Pancreas (tissue), 10 donors: ENCODE measurements around the gene DCAF6. TPM values are rescaled to one million over a fixed set of nuclear protein-coding genes. Genes with fewer than 3 reads are reported as not detected.
A peak's percentile ranks its signal among the peaks of the same experiment; 100 is the strongest.

Experiments
- ATAC-seq, 4 donors: fragments of 200-7000 bp; cut with Tn5 transposase; one replicate each; pipeline versions ENCODE4 v1.8.0 to v1.9.1; 2020; ENCODE audit warnings: mild to moderate bottlenecking in 4 of 4, moderate library complexity in 4 of 4
- DNase-seq, 6 donors: peaks; one replicate each; pipeline ENCODE4 v3.0.0-alpha.2; 2020
- FAIRE-seq: peaks from 2 replicates; lab custom pipeline; 2012; peaks lifted over from hg19 to GRCh38; lab: Jason Lieb, UNC
- H3K27ac ChIP-seq, 4 donors: fragments of 200-600 bp; sonication (generic); 1 replicate in 3 of 4; 2 replicates in 1 of 4; pipeline versions ENCODE4 v1.5.0 to v1.8.0; 2020
- H3K27me3 ChIP-seq, 4 donors: fragments of 200-600 bp; one replicate each; pipeline ENCODE4 v1.8.0; 2021
- H3K36me3 ChIP-seq, 3 donors: fragments of 200-600 bp; sonication (generic) in 1 of 3; one replicate each; pipeline versions ENCODE4 v1.5.0 to v1.8.0; 2020 to 2021
- H3K4me1 ChIP-seq, 3 donors: fragments of 200-600 bp; one replicate each; pipeline ENCODE4 v1.8.0; 2021
- H3K4me3 ChIP-seq, 4 donors: fragments of 200-600 bp; sonication (generic) in 2 of 4; one replicate each; pipeline versions ENCODE4 v1.5.0 to v1.8.0; 2020 to 2021
- H3K9me3 ChIP-seq, 4 donors: fragments of 200-600 bp; one replicate each; pipeline ENCODE4 v1.8.0; 2021
- WGBS, 2 donors: extraction: QIAGEN DNeasy Blood & Tissue Kit; methylation state at CpG; one replicate each; pipeline ENCODE4 v1.1.7; 2013; 5-methylcytosine and 5-hydroxymethylcytosine counted together
- intact Hi-C, 3 donors: fragments of 100-400 bp; cut with DNase I; formaldehyde crosslinking; loops; one replicate each; pipeline versions ENCODE4 v1.11.1 to v1.14.2; 2022
- polyA plus RNA-seq, 2 donors: library from polyadenylated mRNA; stranded (reverse); fragments of 200-250 nt; gene quantifications; one replicate each; pipeline ENCODE4 v1.2.3, GENCODE V29; 2013
- total RNA-seq, 6 donors: library from RNA; stranded (reverse); fragmentation: NEBNext Ultra II Directional in 4 of 6; extraction: Animal tissue kit (Norgen Biotek cat#: 25700) in 4 of 6; gene quantifications; one replicate each; pipeline versions ENCODE4 v1.2.1 to v1.2.4, GENCODE V29; 2021 to 2023
- TF ChIP-seq, protein P1 (sequence below), 4 donors: fragments of 200-600 bp; sonication (generic) in 3 of 4; IDR thresholded peaks; one replicate each; pipeline versions ENCODE4 v1.5.0 to v1.8.0; 2021; ENCODE audit warnings: antibody characterized with exemption in 4 of 4
- donor health status: healthy with polysubstance abuse.
- donor health status: DM: no; HTN: no; CAD: no; lungs with moderate emphysema.
- donor health status: DM: no; HTN: no; CAD: no.
- donor health status: control.
- donor health status: control.
- donor health status: Bipolar disorder and iron deficiency.
- donor health status: DM: yes; HTN: yes; CAD: no.
- donor health status: DM: no; HTN: no; CAD: no.
- donor health status: DM: no; HTN: no; CAD: no.
- donor health status: DM: yes; HTN: yes; CAD: no.

The DCAF6 gene
- total and polyA plus RNA-seq, 8 donors: 11.4 to 31.9 (median 20.0) TPM

GRCh38 chr1:167991546-167991945 is 55.1 kb downstream of the DCAF6 start:
- WGBS, 2 donors: 89 to 96% methylated on average over 2 of the region's 2 CpGs
- no peaks in the 10 kb centered on the region for H3K9me3 ChIP-seq
- H3K4me1 ChIP-seq: peaks cover 0 to 10% (median 3%) of the 10 kb centered on the region in 3 donors
- ATAC-seq: no peak
- TF ChIP-seq, protein P1, sequence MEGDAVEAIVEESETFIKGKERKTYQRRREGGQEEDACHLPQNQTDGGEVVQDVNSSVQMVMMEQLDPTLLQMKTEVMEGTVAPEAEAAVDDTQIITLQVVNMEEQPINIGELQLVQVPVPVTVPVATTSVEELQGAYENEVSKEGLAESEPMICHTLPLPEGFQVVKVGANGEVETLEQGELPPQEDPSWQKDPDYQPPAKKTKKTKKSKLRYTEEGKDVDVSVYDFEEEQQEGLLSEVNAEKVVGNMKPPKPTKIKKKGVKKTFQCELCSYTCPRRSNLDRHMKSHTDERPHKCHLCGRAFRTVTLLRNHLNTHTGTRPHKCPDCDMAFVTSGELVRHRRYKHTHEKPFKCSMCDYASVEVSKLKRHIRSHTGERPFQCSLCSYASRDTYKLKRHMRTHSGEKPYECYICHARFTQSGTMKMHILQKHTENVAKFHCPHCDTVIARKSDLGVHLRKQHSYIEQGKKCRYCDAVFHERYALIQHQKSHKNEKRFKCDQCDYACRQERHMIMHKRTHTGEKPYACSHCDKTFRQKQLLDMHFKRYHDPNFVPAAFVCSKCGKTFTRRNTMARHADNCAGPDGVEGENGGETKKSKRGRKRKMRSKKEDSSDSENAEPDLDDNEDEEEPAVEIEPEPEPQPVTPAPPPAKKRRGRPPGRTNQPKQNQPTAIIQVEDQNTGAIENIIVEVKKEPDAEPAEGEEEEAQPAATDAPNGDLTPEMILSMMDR (IDR thresholded peaks at IDR 0.05): no peak
- no peak overlapping the region for H3K27ac ChIP-seq
- DNase-seq: no peak
- no peak for FAIRE-seq
- H3K4me3 ChIP-seq: no peak overlapping the region
- peaks cover 0 to 9% (median 6%) of the 10 kb centered on the region in 3 donors for H3K36me3 ChIP-seq
- intact Hi-C loops: no loop called here
- no peaks in the 10 kb centered on the region for H3K27me3 ChIP-seq

GRCh38 chr1:167993720-167994119 is 57.2 kb downstream of the DCAF6 start:
- ATAC-seq: no peak
- intact Hi-C loops: no loop called here
- Histone ChIP-seq H3K9me3 (no peaks in the 10 kb centered on the region), H3K27me3 (no peaks in the 10 kb centered on the region), H3K36me3 (peaks cover 0 to 9% (median 6%) of the 10 kb centered on the region in 3 donors), H3K4me3 (no peak overlapping the region), H3K4me1 (peaks cover 7 to 10% (median 9%) of the 10 kb centered on the region in 3 donors), H3K27ac (no peak overlapping the region)
- FAIRE-seq: peak; percentile 98
- TF ChIP-seq, protein P1 (IDR thresholded peaks at IDR 0.05): no peak
- WGBS, 2 donors: 94 to 96% methylated on average over 2 of the region's 2 CpGs
- no peak for DNase-seq

DNA sequence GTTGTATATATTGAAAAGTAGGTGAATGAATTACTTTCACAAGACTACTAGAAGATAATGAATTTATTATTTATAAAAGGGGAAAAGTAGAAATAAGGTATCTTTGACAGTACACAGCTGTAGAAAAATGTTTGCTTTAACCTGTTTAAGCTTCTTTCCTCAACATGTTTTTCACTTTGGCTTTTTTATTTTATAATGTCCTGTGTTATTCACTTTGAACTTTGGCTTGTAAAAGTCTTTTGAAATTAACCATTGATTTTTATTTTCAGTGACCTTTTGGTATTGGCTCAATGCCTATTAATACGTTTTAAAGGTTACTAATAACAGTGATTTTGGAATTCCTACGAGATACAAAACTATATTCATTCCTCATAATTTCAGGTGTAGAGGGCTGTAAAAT is 58.1 kb downstream of the DCAF6 start:
- peak; percentile 65 for FAIRE-seq
- intact Hi-C loops: no loop called here
- WGBS, 2 donors: 20 to 22% methylated on average over 2 of the region's 2 CpGs
- peaks cover 0 to 9% (median 6%) of the 10 kb centered on the region in 3 donors for H3K36me3 ChIP-seq
- peaks cover 7 to 10% (median 9%) of the 10 kb centered on the region in 3 donors for H3K4me1 ChIP-seq
- H3K27me3 ChIP-seq: no peaks in the 10 kb centered on the region
- no peak overlapping the region for H3K27ac ChIP-seq
- ATAC-seq: no peak
- H3K4me3 ChIP-seq: no peak overlapping the region
- no peaks in the 10 kb centered on the region for H3K9me3 ChIP-seq
- DNase-seq: no peak
- TF ChIP-seq, protein P1 (IDR thresholded peaks at IDR 0.05): no peak

DNA sequence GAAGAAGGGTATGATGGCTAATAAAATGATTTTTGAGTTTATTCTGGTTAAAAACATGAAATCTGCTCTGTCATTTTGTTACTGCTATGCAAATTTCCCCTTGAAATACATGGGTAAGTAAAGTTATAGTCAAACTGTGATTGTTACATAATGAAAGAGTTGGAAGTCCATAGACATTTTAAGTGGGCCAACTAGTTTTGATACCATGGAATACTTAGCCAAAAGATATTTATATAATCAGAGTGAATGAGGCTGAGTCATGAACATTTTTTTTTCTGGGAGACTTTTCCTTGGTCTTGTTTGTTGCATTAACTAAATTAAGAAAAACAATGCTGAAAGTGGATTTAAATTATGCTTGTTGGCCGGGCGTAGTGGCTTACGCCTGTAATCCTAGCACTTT is 58.6 kb downstream of the DCAF6 start:
- TF ChIP-seq, protein P1 (IDR thresholded peaks at IDR 0.05): no peak
- Histone ChIP-seq H3K27ac (no peak overlapping the region), H3K36me3 (peaks cover 0 to 9% (median 6%) of the 10 kb centered on the region in 3 donors), H3K4me3 (no peak overlapping the region), H3K4me1 (peaks cover 7 to 10% (median 9%) of the 10 kb centered on the region in 3 donors), H3K9me3 (no peaks in the 10 kb centered on the region), H3K27me3 (no peaks in the 10 kb centered on the region)
- no peak for DNase-seq
- intact Hi-C loops: no loop called here
- WGBS, 2 donors: 95 to 97% methylated on average over 3 of the region's 3 CpGs
- peak; percentile 23 for FAIRE-seq
- no peak for ATAC-seq

DNA sequence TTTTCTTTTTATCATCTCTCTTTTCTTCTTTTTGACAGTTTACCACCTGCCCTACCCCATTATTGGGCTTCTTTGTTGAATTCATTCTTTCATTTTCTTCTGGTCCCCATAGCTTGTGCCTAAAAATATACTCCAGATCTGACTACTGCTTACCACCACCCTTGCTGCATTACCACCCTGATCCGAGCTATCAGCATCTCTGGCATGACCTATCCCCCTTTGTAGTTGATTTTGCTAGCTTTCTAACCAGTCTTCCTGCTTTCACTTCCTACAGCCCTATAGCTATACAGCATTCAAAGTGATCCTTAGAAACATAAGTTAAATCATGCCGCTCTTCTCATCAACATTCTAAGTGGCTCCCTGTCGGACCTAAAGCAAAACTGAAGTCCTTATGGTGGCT is 59.8 kb downstream of the DCAF6 start:
- no peak for FAIRE-seq
- TF ChIP-seq, protein P1 (IDR thresholded peaks at IDR 0.05): no peak
- no peak overlapping the region for H3K27ac ChIP-seq
- peaks cover 0 to 9% (median 6%) of the 10 kb centered on the region in 3 donors for H3K36me3 ChIP-seq
- no peak for ATAC-seq
- 94 to 97% methylated on average over 3 of the region's 3 CpGs for WGBS, 2 donors
- no peak overlapping the region for H3K4me3 ChIP-seq
- H3K9me3 ChIP-seq: no peaks in the 10 kb centered on the region
- no peak for DNase-seq
- no peaks in the 10 kb centered on the region for H3K27me3 ChIP-seq
- H3K4me1 ChIP-seq: peaks cover 7 to 10% (median 9%) of the 10 kb centered on the region in 3 donors
- intact Hi-C loops: no loop called here
